Stimulated activated CD4-positive, alpha-beta T cell treated with anti-CD3 and anti-CD28 coated beads, TNF-alpha, amount 100 ng/mL, for 48 hours (primary cell): ENCODE results near the gene BEGAIN.

Experiments used
- DNase-seq, 3 donors: peaks; one replicate each; pipeline ENCODE4 v3.0.0-alpha.2; 2020; ENCODE audit warnings: low read depth in 3 of 3

BEGAIN gene

GRCh38 chr14:100568164-100568997 lies 18.8 kb downstream of the BEGAIN start:
- DNase-seq, result no peak

- DNase-seq, result no peak
Observed at GRCh38 chr14:100567877-100568163, 19.4 kb downstream of the BEGAIN start.

- DNase-seq, result no peak
Observed at GRCh38 chr14:100567009-100567876, 20.0 kb downstream of the BEGAIN start.

- no peak for DNase-seq
Observed at GRCh38 chr14:100566586-100566985, 20.6 kb downstream of the BEGAIN start.

- DNase-seq, result no peak
Observed at GRCh38 chr14:100566119-100566518, 21.1 kb downstream of the BEGAIN start.

GRCh38 chr14:100565650-100566049 lies 21.6 kb downstream of the BEGAIN start:
- DNase-seq, result no peak

- no peak for DNase-seq
Observed at GRCh38 chr14:100564512-100564911, 22.7 kb downstream of the BEGAIN start.

GRCh38 chr14:100562751-100563150 lies 24.5 kb downstream of the BEGAIN start:
- no peak for DNase-seq

- DNase-seq, result no peak
Observed at GRCh38 chr14:100561005-100561404, 26.2 kb downstream of the BEGAIN start.

- DNase-seq, result no peak
Observed at GRCh38 chr14:100560471-100560870, 26.7 kb downstream of the BEGAIN start.

- no peak for DNase-seq
Observed at GRCh38 chr14:100559455-100559854, 27.8 kb downstream of the BEGAIN start.

GRCh38 chr14:100558966-100559365 lies 28.3 kb downstream of the BEGAIN start:
- DNase-seq, result no peak

GRCh38 chr14:100558226-100558625 lies 29.0 kb downstream of the BEGAIN start:
- DNase-seq, result no peak

- no peak for DNase-seq
Observed at GRCh38 chr14:100557658-100558057, 29.6 kb downstream of the BEGAIN start.

- DNase-seq, result no peak
Observed at GRCh38 chr14:100556936-100557505, 30.2 kb downstream of the BEGAIN start.

- DNase-seq, result no peak
Observed at GRCh38 chr14:100556140-100556475, 31.1 kb downstream of the BEGAIN start.

GRCh38 chr14:100555436-100556139 lies 31.6 kb downstream of the BEGAIN start:
- DNase-seq, result no peak

GRCh38 chr14:100554696-100555320 lies 32.4 kb downstream of the BEGAIN start:
- no peak for DNase-seq

GRCh38 chr14:100554082-100554677 lies 33.0 kb downstream of the BEGAIN start:
- DNase-seq, result no peak

- no peak for DNase-seq
Observed at GRCh38 chr14:100553471-100553870, 33.7 kb downstream of the BEGAIN start.

GRCh38 chr14:100552524-100553125 lies 34.6 kb downstream of the BEGAIN start:
- DNase-seq, result no peak
